GM12891 (cell line): ENCODE results near the gene CADPS.

ENCODE experiments used
- PAX5 ChIP-seq: IDR thresholded peaks from 2 replicates; pipeline ENCODE4 v1.6.1; 2011; ENCODE audit warnings: low read length, moderate library complexity, mild to moderate bottlenecking; ENCODE audit not compliant: insufficient read depth, severe bottlenecking
- POLR2A ChIP-seq: IDR thresholded peaks from 2 replicates; pipeline ENCODE4 v1.6.1; 2011; ENCODE audit warnings: low read depth, low read length, control low read depth
- POLR2AphosphoS5 ChIP-seq: IDR thresholded peaks from 2 replicates; pipeline ENCODE4 v1.6.1; 2011; ENCODE audit warnings: low read depth, low read length, control low read depth
- POU2F2 ChIP-seq: IDR thresholded peaks from 2 replicates; pipeline ENCODE4 v1.6.1; 2011; ENCODE audit warnings: low read depth, mild to moderate bottlenecking, control low read depth, low read length, moderate library complexity
- SPI1 ChIP-seq: IDR thresholded peaks from 2 replicates; pipeline ENCODE4 v1.6.1; 2011; ENCODE audit warnings: low read depth, low read length, control low read depth
- TAF1 ChIP-seq: IDR thresholded peaks from 2 replicates; pipeline ENCODE4 v1.6.1; 2011; ENCODE audit warnings: low read depth, low read length, control low read depth

GRCh38 chr3:62919784-62920465, 44.7 kb upstream of the CADPS start:
- TF ChIP-seq PAX5, result no peak
- TF ChIP-seq POLR2A, result no peak
- no peak for TF ChIP-seq POLR2AphosphoS5
- TF ChIP-seq TAF1, result no peak
- TF ChIP-seq POU2F2, result no peak
- no peak for TF ChIP-seq SPI1
